GM18511 (cell line): Measurements from ENCODE around the gene FBXL20.

Source experiments
- ATAC-seq: cut with Tn5 transposase; IDR thresholded peaks from one replicate; pipeline ENCODE4 v1.9.1; 2021; ENCODE audit warnings: mild to moderate bottlenecking, moderate library complexity; ENCODE audit not compliant: unreplicated experiment

The FBXL20 gene

GRCh38 chr17:39208893-39209292 is 192.5 kb downstream of the FBXL20 start:
- peak; percentile 71 for ATAC-seq

- ATAC-seq, result no peak
Measured at GRCh38 chr17:39208136-39208535, 193.3 kb downstream of the FBXL20 start.

- no peak for ATAC-seq
Measured at GRCh38 chr17:39205112-39205526, 196.3 kb downstream of the FBXL20 start.

GRCh38 chr17:39204245-39204644 is 197.2 kb downstream of the FBXL20 start:
- ATAC-seq, result no peak
